DND-41 (cell line): ENCODE measurements around the gene AFAP1.

Source experiments
- ATAC-seq: fragments of 200-7000 bp; cut with Tn5 transposase; 3 replicates; pipeline ENCODE4 v1.9.1; 2021; ENCODE audit warnings: low read depth; ENCODE audit not compliant: insufficient read depth
- DNase-seq: peaks from one replicate; pipeline ENCODE4 v3.0.0-alpha.2; 2020
- H2AFZ ChIP-seq: 2 replicates; pipeline ENCODE4 v1.6.0; 2012; ENCODE audit warnings: low read depth, low read length
- H3K27ac ChIP-seq: 2 replicates; pipeline ENCODE4 v1.5.1; 2012; ENCODE audit warnings: low read length, inconsistent platforms
- H3K27me3 ChIP-seq: fragments of 200-600 bp; sonication (generic); 2 replicates; pipeline ENCODE4 v1.6.0; 2012; ENCODE audit warnings: low read length, mild to moderate bottlenecking, inconsistent platforms; ENCODE audit not compliant: insufficient read depth, poor library complexity
- H3K36me3 ChIP-seq: 2 replicates; pipeline ENCODE4 v1.5.1; 2012; ENCODE audit warnings: low read length, inconsistent platforms; ENCODE audit not compliant: insufficient read depth
- H3K4me1 ChIP-seq: 2 replicates; pipeline ENCODE4 v1.5.1; 2012; ENCODE audit warnings: mild to moderate bottlenecking, low read length; ENCODE audit not compliant: insufficient read depth
- H3K4me2 ChIP-seq: 2 replicates; pipeline ENCODE4 v1.6.0; 2012; ENCODE audit warnings: mild to moderate bottlenecking, moderate library complexity, low read length, inconsistent platforms; ENCODE audit not compliant: insufficient read depth
- H3K4me3 ChIP-seq, 2 experiments: fragments of 200-600 bp in 1 of 2; shearing (Covaris generic) in 1 of 2; 2 replicates each; pipeline ENCODE4 v1.5.1; 2012 to 2016; ENCODE audit warnings: inconsistent platforms in 2 of 2, low read length in 2 of 2, mild to moderate bottlenecking in 2 of 2, low read depth in 1 of 2, moderate library complexity in 1 of 2
- H3K79me2 ChIP-seq: 2 replicates; pipeline ENCODE4 v1.6.0; 2012; ENCODE audit warnings: low read length, inconsistent platforms; ENCODE audit not compliant: insufficient read depth
- H3K9ac ChIP-seq: 2 replicates; pipeline ENCODE4 v1.6.0; 2012; ENCODE audit warnings: low read depth, mild to moderate bottlenecking, inconsistent platforms, low read length, moderate library complexity
- H3K9me3 ChIP-seq: 2 replicates; pipeline ENCODE4 v1.5.1; 2012; ENCODE audit warnings: low read length, moderate library complexity, mild to moderate bottlenecking, inconsistent platforms; ENCODE audit not compliant: insufficient read depth, severe bottlenecking
- H4K20me1 ChIP-seq: 2 replicates; pipeline ENCODE4 v1.6.0; 2012; ENCODE audit warnings: low read length; ENCODE audit not compliant: insufficient read depth
- CTCF ChIP-seq: IDR thresholded peaks from 2 replicates; pipeline ENCODE4 v1.5.1; 2012; ENCODE audit warnings: borderline replicate concordance, low read length, moderate library complexity, mild to moderate bottlenecking; ENCODE audit not compliant: poor library complexity, severe bottlenecking; ENCODE audit errors: extremely low read depth
- EZH2 ChIP-seq: IDR thresholded peaks from 3 replicates; pipeline ENCODE4 v1.6.1; 2012; ENCODE audit warnings: borderline replicate concordance, low read depth, mild to moderate bottlenecking, moderate library complexity, low read length, inconsistent platforms; ENCODE audit not compliant: severe bottlenecking

The AFAP1 gene

GRCh38 chr4:7894677-7895181, 44.9 kb downstream of the AFAP1 start:
- Histone ChIP-seq H3K4me2 (no peak overlapping the region), H3K27ac (no peak overlapping the region), H4K20me1 (no peaks in the 10 kb centered on the region), H3K4me1 (no peaks in the 10 kb centered on the region), H2AFZ (no peak overlapping the region), H3K4me3 (no peak overlapping the region), H3K79me2 (no peaks in the 10 kb centered on the region), H3K9me3 (no peaks in the 10 kb centered on the region), H3K36me3 (no peaks in the 10 kb centered on the region), H3K9ac (no peak overlapping the region), H3K27me3 (peaks cover 8% of the 10 kb centered on the region)
- ATAC-seq, result no peak
- no peak for TF ChIP-seq EZH2
- no peak for TF ChIP-seq CTCF
- no peak for DNase-seq

DNA sequence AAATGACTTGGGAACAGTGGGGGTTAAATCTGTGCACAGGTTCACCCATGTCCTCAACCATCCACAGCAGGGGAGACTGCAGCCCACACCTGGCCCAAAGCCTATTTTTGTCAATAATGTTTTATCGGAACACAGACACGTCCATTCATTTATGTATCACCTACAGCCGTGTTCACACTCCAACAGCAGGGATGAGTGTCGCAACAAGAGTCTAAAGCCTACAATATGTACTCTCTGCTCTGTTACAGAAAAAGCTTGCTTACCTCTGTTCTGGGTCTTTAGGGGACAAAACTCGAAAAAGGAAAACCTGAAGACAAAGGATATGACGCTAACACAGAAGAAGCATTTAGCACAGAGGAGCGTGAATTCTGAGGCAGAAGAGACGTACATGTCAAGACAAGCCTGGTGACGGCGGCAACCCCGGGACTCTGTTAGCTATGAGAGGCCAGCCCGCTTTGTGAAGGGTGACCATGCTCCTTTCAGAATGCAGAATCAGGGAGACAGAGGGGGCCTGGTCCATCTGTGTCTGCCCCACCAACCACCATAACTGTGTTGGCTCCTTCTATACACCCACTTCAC, 45.5 kb downstream of the AFAP1 start:
- Histone ChIP-seq H3K27me3 (peaks cover 8% of the 10 kb centered on the region), H3K27ac (no peak overlapping the region), H3K9ac (no peak overlapping the region), H3K4me3 (no peak overlapping the region), H3K36me3 (no peaks in the 10 kb centered on the region), H3K4me2 (no peak overlapping the region), H3K79me2 (no peaks in the 10 kb centered on the region), H3K4me1 (no peaks in the 10 kb centered on the region), H3K9me3 (no peaks in the 10 kb centered on the region), H2AFZ (no peak overlapping the region), H4K20me1 (no peaks in the 10 kb centered on the region)
- no peak for ATAC-seq
- TF ChIP-seq EZH2, result no peak
- no peak for TF ChIP-seq CTCF
- no peak for DNase-seq

DNA sequence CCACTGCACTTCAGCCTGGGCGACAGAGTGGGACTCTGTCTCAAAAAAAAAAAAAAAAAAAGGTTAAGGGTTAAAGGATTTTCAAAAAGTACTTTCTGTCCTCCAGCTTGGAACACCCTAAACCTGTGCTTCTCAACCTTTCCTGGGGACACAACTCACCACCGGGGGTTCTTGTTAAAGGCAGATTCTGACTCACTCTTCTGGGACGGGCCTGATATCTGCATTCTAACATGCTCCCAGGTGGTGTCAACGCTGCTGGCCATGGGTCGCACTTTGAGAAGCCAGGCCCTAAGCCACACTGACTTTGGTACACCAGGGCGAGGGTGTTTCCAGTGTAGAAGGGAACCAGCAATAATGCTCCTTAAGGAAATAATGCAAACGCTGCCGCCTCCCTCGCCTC, 46.1 kb downstream of the AFAP1 start:
- DNase-seq, result no peak
- no peaks in the 10 kb centered on the region for H3K4me1 ChIP-seq
- no peaks in the 10 kb centered on the region for H4K20me1 ChIP-seq
- no peak overlapping the region for H2AFZ ChIP-seq
- no peak for ATAC-seq
- no peaks in the 10 kb centered on the region for H3K79me2 ChIP-seq
- no peak overlapping the region for H3K4me3 ChIP-seq
- H3K9ac ChIP-seq, result no peak overlapping the region
- no peaks in the 10 kb centered on the region for H3K36me3 ChIP-seq
- H3K27ac ChIP-seq, result no peak overlapping the region
- TF ChIP-seq CTCF, result no peak
- TF ChIP-seq EZH2, result no peak
- H3K4me2 ChIP-seq, result no peak overlapping the region
- H3K9me3 ChIP-seq, result no peaks in the 10 kb centered on the region
- H3K27me3 ChIP-seq, result peaks cover 8% of the 10 kb centered on the region
